GM08714 (cell line): ENCODE data around the gene DSTN.

ENCODE experiments used
- H3K4me3 ChIP-seq: fragments of 200-500 bp; sonication (Bioruptor generic); 2 replicates; pipeline ENCODE4 v1.5.1; 2014; ENCODE audit warnings: mild to moderate bottlenecking, low read length, inconsistent platforms
- ZNF274 ChIP-seq: IDR thresholded peaks from 2 replicates; pipeline ENCODE4 v1.6.1; 2012; ENCODE audit warnings: mild to moderate bottlenecking, low read depth, low read length

DSTN gene

GRCh38 chr20:17537959-17538358 is 31.9 kb upstream of the DSTN start:
- TF ChIP-seq ZNF274, result no peak
- H3K4me3 ChIP-seq, result no peak overlapping the region

- no peak for TF ChIP-seq ZNF274
- no peak overlapping the region for H3K4me3 ChIP-seq
Measured at GRCh38 chr20:17538517-17539170, 31.2 kb upstream of the DSTN start.

GRCh38 chr20:17541596-17541995 is 28.3 kb upstream of the DSTN start:
- no peak overlapping the region for H3K4me3 ChIP-seq
- no peak for TF ChIP-seq ZNF274

DNA sequence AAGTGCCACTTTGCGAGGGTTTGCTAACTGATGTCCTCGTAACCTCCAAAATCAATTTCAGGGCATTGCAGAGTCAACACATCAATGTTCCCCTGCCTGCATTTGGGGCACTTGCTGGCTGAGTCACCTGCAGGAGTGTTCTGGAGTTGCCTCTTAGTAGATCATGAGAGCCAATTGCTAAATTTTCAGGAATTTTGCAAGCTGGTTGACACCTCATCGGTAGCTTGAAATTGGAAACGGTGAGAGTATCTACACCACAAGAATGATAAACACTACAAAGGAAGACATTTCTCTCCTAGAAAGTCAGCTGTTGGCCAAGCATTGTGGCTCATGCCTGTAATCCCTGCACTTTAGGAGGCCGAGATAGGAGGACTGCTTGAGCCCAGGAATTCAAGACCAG is 27.9 kb upstream of the DSTN start:
- H3K4me3 ChIP-seq, result no peak overlapping the region
- TF ChIP-seq ZNF274, result no peak

GRCh38 chr20:17542481-17542880 is 27.4 kb upstream of the DSTN start:
- H3K4me3 ChIP-seq, result no peak overlapping the region
- no peak for TF ChIP-seq ZNF274

DNA sequence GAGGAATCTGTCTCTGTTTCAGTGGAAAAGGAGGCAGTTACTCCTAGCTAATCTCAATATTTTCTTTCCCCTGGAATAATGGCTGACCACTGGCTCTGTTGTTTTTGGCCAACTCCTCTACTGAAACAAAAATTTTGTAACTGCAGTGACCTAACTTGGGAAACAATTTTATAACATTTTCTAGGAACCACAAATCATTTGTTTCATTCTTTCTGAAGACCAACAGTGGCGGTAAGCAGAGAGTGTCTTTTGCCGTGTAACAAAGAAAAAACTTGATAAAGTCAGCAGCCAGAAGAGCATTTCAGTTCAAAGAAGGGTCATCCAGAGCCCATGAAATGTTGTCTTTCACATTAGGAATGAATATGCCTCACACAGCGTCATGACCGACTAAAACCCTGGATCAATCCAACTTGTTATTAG is 26.9 kb upstream of the DSTN start:
- no peak for TF ChIP-seq ZNF274
- no peak overlapping the region for H3K4me3 ChIP-seq

DNA sequence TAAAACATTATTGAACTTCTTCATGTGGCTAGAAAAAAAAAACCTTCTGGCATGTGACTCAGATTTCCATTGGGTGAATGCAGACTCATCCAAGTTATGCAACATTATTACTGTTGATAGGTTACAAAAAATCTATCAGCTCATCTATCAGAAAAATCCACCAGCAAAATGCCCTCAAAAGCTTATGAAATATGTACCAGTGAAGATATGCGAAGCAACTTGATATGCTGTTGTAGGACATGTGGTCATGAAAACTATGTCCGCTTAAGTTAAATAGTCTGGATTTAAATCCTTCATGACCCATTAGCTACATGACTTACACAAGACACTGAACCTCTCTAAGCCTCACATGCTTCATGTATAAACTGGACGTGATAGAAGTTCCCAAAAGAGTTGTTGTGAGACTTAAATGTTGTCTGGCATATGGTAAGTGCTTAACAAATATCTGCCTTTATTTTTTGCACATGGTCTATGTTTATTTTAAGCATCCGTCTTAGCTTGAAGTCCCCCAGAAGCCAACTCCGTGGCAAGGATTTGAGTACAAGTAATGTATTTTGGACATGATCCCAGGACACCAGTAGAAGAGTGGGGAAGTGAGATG is 26.2 kb upstream of the DSTN start:
- no peak overlapping the region for H3K4me3 ChIP-seq

DNA sequence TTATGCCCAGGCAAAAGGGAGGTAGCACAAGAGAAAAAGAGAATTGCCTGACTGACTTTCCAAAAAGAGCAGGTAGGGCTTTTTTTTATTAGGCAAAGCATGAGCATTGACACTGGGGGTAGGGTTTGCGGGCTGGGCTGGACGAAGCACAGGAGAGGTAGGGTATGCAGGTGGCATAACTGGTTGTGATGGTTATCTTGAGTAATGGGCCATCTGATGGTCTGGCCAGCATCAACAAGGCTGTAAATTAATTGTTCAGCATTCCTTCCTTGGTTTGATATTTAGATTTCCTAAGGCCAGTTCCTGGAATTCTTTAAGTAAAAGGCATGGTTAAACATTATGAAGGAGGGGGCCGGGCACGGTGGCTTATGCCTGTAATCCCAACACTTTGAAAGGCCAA is 24.7 kb upstream of the DSTN start:
- H3K4me3 ChIP-seq, result no peak overlapping the region
- no peak for TF ChIP-seq ZNF274

More for the DNA sequence above, 26.2 kb upstream of the DSTN start:
- TF ChIP-seq ZNF274, result no peak

DNA sequence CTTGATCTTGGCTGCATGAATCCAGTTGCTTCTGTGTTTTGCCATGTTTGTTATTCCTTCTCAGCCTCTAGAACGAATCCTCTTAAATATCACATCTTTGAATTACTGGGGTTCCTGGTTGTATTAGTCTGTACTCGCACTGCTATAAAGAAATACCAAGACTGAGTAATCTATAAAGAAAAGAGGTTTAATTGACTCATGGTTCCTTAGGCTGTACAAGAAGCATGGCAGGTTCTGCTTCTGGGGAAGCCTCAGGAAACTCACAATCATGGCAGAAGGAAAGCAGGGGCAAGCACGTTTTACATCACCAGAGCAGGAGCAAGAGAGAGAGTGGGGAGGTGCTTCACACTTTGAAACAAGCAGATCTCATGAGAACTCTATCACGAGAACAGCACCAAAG is 20.7 kb upstream of the DSTN start:
- no peak for TF ChIP-seq ZNF274
- no peak overlapping the region for H3K4me3 ChIP-seq

DNA sequence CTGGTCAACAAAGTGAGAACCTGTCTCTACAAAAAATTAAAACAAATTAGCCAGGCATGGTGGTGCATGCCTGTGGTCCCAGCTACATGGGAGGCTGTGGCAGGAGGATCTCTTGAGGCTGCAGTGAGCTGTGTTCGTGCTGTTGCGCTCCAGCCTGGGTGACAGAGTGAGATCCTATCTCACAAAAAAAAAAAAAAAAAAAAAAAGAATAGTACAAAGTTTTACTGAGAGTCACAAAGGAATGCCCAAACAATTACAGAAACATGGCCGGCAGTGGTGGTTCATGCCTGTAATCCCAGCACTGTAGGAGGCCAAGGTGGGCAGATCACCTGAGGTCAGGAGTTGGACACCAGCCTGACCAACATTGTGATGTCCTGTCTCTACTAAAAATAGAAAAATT is 14.8 kb upstream of the DSTN start:
- no peak for TF ChIP-seq ZNF274
- no peak overlapping the region for H3K4me3 ChIP-seq

GRCh38 chr20:17556837-17557674 is 12.8 kb upstream of the DSTN start:
- no peak for TF ChIP-seq ZNF274
- H3K4me3 ChIP-seq, result no peak overlapping the region

GRCh38 chr20:17557675-17558006 is 12.2 kb upstream of the DSTN start:
- H3K4me3 ChIP-seq, result no peak overlapping the region
- TF ChIP-seq ZNF274, result no peak

DNA sequence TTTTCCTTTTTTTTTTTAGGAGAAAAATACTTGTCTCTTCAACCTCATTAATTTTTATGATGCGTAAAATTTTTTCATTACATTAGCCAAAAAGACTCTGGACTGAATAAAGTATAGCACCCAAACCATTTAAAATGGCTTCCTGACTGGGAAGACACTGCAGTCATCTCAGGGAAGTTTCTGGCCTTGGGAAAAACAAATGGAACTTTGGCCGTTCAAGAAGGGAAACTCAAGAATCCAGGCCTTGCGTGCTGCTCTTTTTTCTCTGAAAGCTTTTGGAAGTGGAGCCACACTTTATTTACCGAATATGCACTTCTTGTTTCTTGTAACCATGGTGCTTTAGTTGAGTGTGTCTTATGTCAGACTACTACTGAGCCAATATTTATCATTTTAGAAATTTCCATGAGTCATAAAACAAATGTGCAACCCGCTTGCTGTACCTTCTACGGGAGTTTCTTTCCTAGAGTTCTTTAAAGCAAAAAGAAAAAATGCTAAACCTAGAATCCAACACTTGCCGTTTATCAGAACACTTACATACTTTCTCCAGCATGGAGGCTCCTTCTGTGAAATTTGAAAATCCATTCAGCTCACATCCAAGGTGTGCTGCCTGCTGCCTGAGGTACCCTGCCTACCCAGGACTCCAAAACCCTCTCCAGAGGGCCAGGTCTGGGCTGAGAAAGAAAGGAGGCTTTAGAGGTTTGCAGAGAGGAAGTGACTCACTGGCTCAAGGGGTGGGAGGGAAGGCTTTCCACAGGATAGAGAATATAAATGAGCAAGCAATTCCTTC is 11.5 kb upstream of the DSTN start:
- H3K4me3 ChIP-seq, result no peak overlapping the region
- no peak for TF ChIP-seq ZNF274

- no peak for TF ChIP-seq ZNF274
- H3K4me3 ChIP-seq, result no peak overlapping the region
Measured at GRCh38 chr20:17558941-17559304, 11.0 kb upstream of the DSTN start.
